H1 (cell line): ENCODE results near the gene SGMS1. TPM values are rescaled to one million over a fixed set of nuclear protein-coding genes. Genes with fewer than 3 reads are reported as not detected.

Experiments
- CTCF ChIA-PET: fragments of 300-600 bp; sonication (Branson Sonifier 250); formaldehyde crosslinking; loops from one replicate; lab custom pipeline; 2021; ENCODE audit not compliant: partially characterized antibody; lab: Charles Lee
- POLR2A ChIA-PET: fragments of 300-600 bp; sonication (Branson Sonifier 250); formaldehyde crosslinking; loops from one replicate; lab custom pipeline; 2021; ENCODE audit warnings: inconsistent platforms; ENCODE audit not compliant: partially characterized antibody; lab: Charles Lee
- DNase-seq, 2 experiments: peaks; one replicate each; pipeline versions ENCODE4 v3.0.0 to v3.0.0-alpha.2; 2010 to 2022; ENCODE audit warnings: low spot score in 2 of 2, low read depth in 1 of 2, mixed read lengths in 1 of 2
- FAIRE-seq: peaks from 2 replicates; lab custom pipeline; 2011; peaks lifted over from hg19 to GRCh38; lab: Jason Lieb, UNC
- H2AFZ ChIP-seq: 2 replicates; pipeline ENCODE4 v1.8.1; 2012; ENCODE audit warnings: low read length, inconsistent platforms
- H2AK5ac ChIP-seq: 2 replicates; pipeline ENCODE4 v1.6.1; 2013; ENCODE audit warnings: low read depth, low read length
- H2BK120ac ChIP-seq: replicated peaks from 2 replicates; pipeline ENCODE3; 2013; ENCODE audit warnings: low read depth, low read length, inconsistent platforms
- H2BK12ac ChIP-seq: 2 replicates; pipeline ENCODE4 v1.6.1; 2013; ENCODE audit warnings: low read depth, low read length
- H2BK15ac ChIP-seq: 2 replicates; pipeline ENCODE4 v1.6.1; 2013; ENCODE audit warnings: low read length
- H2BK20ac ChIP-seq: 2 replicates; pipeline ENCODE4 v1.6.1; 2013; ENCODE audit warnings: low read length
- H2BK5ac ChIP-seq: 2 replicates; pipeline ENCODE4 v1.6.1; 2013; ENCODE audit warnings: low read depth, low read length
- H3K14ac ChIP-seq: 2 replicates; pipeline ENCODE4 v1.6.1; 2013; ENCODE audit warnings: inconsistent platforms; ENCODE audit not compliant: insufficient read length
- H3K18ac ChIP-seq: 2 replicates; pipeline ENCODE4 v1.6.1; 2013; ENCODE audit warnings: low read length; ENCODE audit errors: extremely low read depth
- H3K23ac ChIP-seq: 2 replicates; pipeline ENCODE4 v1.6.1; 2013; ENCODE audit warnings: inconsistent platforms; ENCODE audit not compliant: insufficient read length
- H3K23me2 ChIP-seq: 2 replicates; pipeline ENCODE4 v1.6.1; 2013; ENCODE audit warnings: low read depth, low read length
- H3K27ac ChIP-seq: 2 replicates; pipeline ENCODE4 v1.6.1; 2011; ENCODE audit warnings: low read depth, low read length, inconsistent platforms
- H3K27me3 ChIP-seq, 4 experiments: replicated peaks in 1 of 4; 1 replicate in 1 of 4; 2 replicates in 3 of 4; pipeline versions ENCODE4 v1.6.1 to v1.8.1; 2011 to 2013; ENCODE audit warnings: low read length in 3 of 4, mild to moderate bottlenecking in 3 of 4, inconsistent platforms in 2 of 4, mixed read lengths in 2 of 4, moderate library complexity in 1 of 4; ENCODE audit not compliant: control insufficient read depth in 3 of 4, insufficient read depth in 3 of 4; ENCODE audit errors: extremely low read depth in 1 of 4
- H3K36me3 ChIP-seq, 4 experiments: 2 replicates each; pipeline versions ENCODE4 v1.6.1 to v1.8.1; 2011 to 2013; ENCODE audit warnings: mild to moderate bottlenecking in 4 of 4, low read length in 3 of 4, moderate library complexity in 2 of 4, control low read depth in 1 of 4, inconsistent platforms in 1 of 4; ENCODE audit not compliant: insufficient read depth in 4 of 4, control insufficient read depth in 2 of 4
- H3K4ac ChIP-seq: replicated peaks from 2 replicates; pipeline ENCODE3; 2013; ENCODE audit warnings: low read length, low read depth, mixed read lengths, inconsistent platforms; ENCODE audit not compliant: insufficient read length
- H3K4me1 ChIP-seq, 4 experiments: replicated peaks in 1 of 4; 1 replicate in 1 of 4; 2 replicates in 3 of 4; pipeline versions ENCODE4 v1.6.1 to v1.8.1; 2011 to 2013; ENCODE audit warnings: low read length in 3 of 4, inconsistent platforms in 2 of 4, mixed read lengths in 1 of 4; ENCODE audit not compliant: insufficient read depth in 4 of 4, control insufficient read depth in 3 of 4
- H3K4me2 ChIP-seq, 2 experiments: 2 replicates each; pipeline versions ENCODE4 v1.6.1 to v1.8.1; 2011 to 2013; ENCODE audit warnings: low read depth in 2 of 2, low read length in 2 of 2, control low read depth in 1 of 2, inconsistent platforms in 1 of 2, mild to moderate bottlenecking in 1 of 2; ENCODE audit not compliant: insufficient read depth in 1 of 2
- H3K4me3 ChIP-seq, 4 experiments: fragments of 200-600, 300-600 bp in 1 of 4; sonication (generic), shearing (Covaris generic), sonication (Bioruptor Twin) in 1 of 4; 2 replicates each; pipeline versions ENCODE4 v1.5.1 to v1.8.1; 2011 to 2016; ENCODE audit warnings: low read length in 4 of 4, low read depth in 3 of 4, control low read depth in 2 of 4, inconsistent platforms in 2 of 4, mild to moderate bottlenecking in 2 of 4, mixed read lengths in 1 of 4, moderate library complexity in 1 of 4; ENCODE audit not compliant: insufficient read depth in 2 of 4; ENCODE audit errors: extremely low read depth in 1 of 4
- H3K56ac ChIP-seq: replicated peaks from 2 replicates; pipeline ENCODE3; 2013; ENCODE audit warnings: low read depth, mild to moderate bottlenecking, mixed read lengths, low read length, inconsistent platforms; ENCODE audit not compliant: insufficient read length
- H3K79me1 ChIP-seq: 2 replicates; pipeline ENCODE4 v1.6.1; 2013; ENCODE audit warnings: low read depth, low read length, control low read depth
- H3K79me2 ChIP-seq, 2 experiments: 2 replicates each; pipeline versions ENCODE4 v1.6.1 to v1.8.1; 2012 to 2013; ENCODE audit warnings: low read length in 2 of 2, mild to moderate bottlenecking in 2 of 2, inconsistent platforms in 1 of 2; ENCODE audit not compliant: insufficient read depth in 2 of 2, control insufficient read depth in 1 of 2
- H3K9ac ChIP-seq, 4 experiments: replicated peaks in 1 of 4; 1 replicate in 1 of 4; 2 replicates in 3 of 4; pipeline versions ENCODE4 v1.6.1 to v1.8.1; 2011 to 2013; ENCODE audit warnings: low read depth in 3 of 4, low read length in 3 of 4, control low read depth in 2 of 4, mild to moderate bottlenecking in 2 of 4, moderate library complexity in 2 of 4, inconsistent platforms in 1 of 4; ENCODE audit errors: extremely low read depth in 1 of 4
- H3K9me3 ChIP-seq, 2 experiments: 2 replicates each; pipeline versions ENCODE4 v1.6.1 to v1.8.1; 2012 to 2013; ENCODE audit warnings: mild to moderate bottlenecking in 2 of 2, moderate library complexity in 2 of 2, control low read depth in 1 of 2, inconsistent platforms in 1 of 2, low read depth in 1 of 2, low read length in 1 of 2, mixed read lengths in 1 of 2; ENCODE audit not compliant: insufficient read depth in 2 of 2
- H4K20me1 ChIP-seq, 2 experiments: replicated peaks in 1 of 2; 2 replicates each; pipeline versions ENCODE3 to v1.8.1; 2011 to 2013; ENCODE audit warnings: inconsistent platforms in 2 of 2, low read length in 2 of 2, mild to moderate bottlenecking in 1 of 2; ENCODE audit not compliant: insufficient read depth in 2 of 2, control insufficient read depth in 1 of 2
- H4K5ac ChIP-seq: 2 replicates; pipeline ENCODE4 v1.6.1; 2013; ENCODE audit warnings: low read length, low read depth, mixed read lengths, inconsistent platforms; ENCODE audit not compliant: insufficient read length
- H4K8ac ChIP-seq: 2 replicates; pipeline ENCODE4 v1.8.0; 2013; ENCODE audit warnings: mild to moderate bottlenecking, moderate library complexity, low read length, inconsistent platforms; ENCODE audit not compliant: insufficient read depth; ENCODE audit errors: extremely low read depth
- H4K91ac ChIP-seq: replicated peaks from 2 replicates; pipeline ENCODE3; 2013; ENCODE audit warnings: low read length, mixed read lengths, inconsistent platforms; ENCODE audit not compliant: insufficient read length
- BCL11A ChIP-seq, 2 experiments: IDR thresholded peaks; one replicate each; pipeline ENCODE4 v1.6.1; 2011; ENCODE audit warnings: low read depth in 2 of 2, low read length in 2 of 2, mild to moderate bottlenecking in 2 of 2
- EP300 ChIP-seq, 2 experiments: IDR thresholded peaks; 1 replicate in 1 of 2; 2 replicates in 1 of 2; pipeline ENCODE4 v1.6.1; 2011 to 2012; ENCODE audit warnings: low read depth in 2 of 2, low read length in 2 of 2, mild to moderate bottlenecking in 2 of 2, borderline replicate concordance in 1 of 2, inconsistent platforms in 1 of 2, moderate library complexity in 1 of 2
- GABPA ChIP-seq: IDR thresholded peaks from 2 replicates; pipeline ENCODE4 v1.6.1; 2011; ENCODE audit warnings: mild to moderate bottlenecking, low read length, moderate library complexity, borderline replicate concordance; ENCODE audit not compliant: insufficient read depth
- JUND ChIP-seq: IDR thresholded peaks from 2 replicates; pipeline ENCODE4 v1.6.1; 2011; ENCODE audit warnings: mild to moderate bottlenecking, improper control_type of control experiment, low read length
- KDM4A ChIP-seq: IDR thresholded peaks from one replicate; pipeline ENCODE4 v1.7.1; 2012; ENCODE audit warnings: low read depth, mild to moderate bottlenecking, moderate library complexity, low read length, inconsistent platforms; ENCODE audit not compliant: severe bottlenecking
- NANOG ChIP-seq: IDR thresholded peaks from 2 replicates; pipeline ENCODE4 v1.6.1; 2011; ENCODE audit warnings: low read length, low read depth, mild to moderate bottlenecking, inconsistent platforms; ENCODE audit not compliant: insufficient read depth, poor library complexity, severe bottlenecking
- RAD21 ChIP-seq, 2 experiments: IDR thresholded peaks in 1 of 2; conservative IDR thresholded peaks in 1 of 2; 2 replicates each; pipeline ENCODE4 v1.6.1; 2011; ENCODE audit warnings: low read depth in 2 of 2, low read length in 2 of 2, improper control_type of control experiment in 1 of 2, inconsistent platforms in 1 of 2, mild to moderate bottlenecking in 1 of 2, moderate library complexity in 1 of 2
- SRF ChIP-seq: IDR thresholded peaks from 2 replicates; pipeline ENCODE4 v1.6.1; 2011; ENCODE audit warnings: mild to moderate bottlenecking, low read depth, low read length, moderate library complexity
- WGBS, 2 experiments: shearing (Covaris generic) in 1 of 2; methylation state at CpG; one replicate each; pipeline versions ENCODE4 v1.1.6 to v1.1.7; 2013 to 2015; ENCODE audit warnings: low lambda C conversion rate in 2 of 2, mixed read lengths in 2 of 2, inconsistent platforms in 1 of 2, low coverage in 1 of 2, missing lambda C conversion rate in 1 of 2; ENCODE audit not compliant: insufficient replicate concordance in 2 of 2, insufficient coverage in 1 of 2, insufficient read length in 1 of 2; ENCODE audit errors: extremely low coverage in 1 of 2, missing lambda C conversion rate in 1 of 2; 5-methylcytosine and 5-hydroxymethylcytosine counted together
- polyA plus RNA-seq, 7 experiments: library from polyadenylated mRNA; depleted of rRNA in 3 of 7; stranded (reverse) in 5 of 7; unstranded in 2 of 7; fragments of >200 nt in 5 of 7; fragments of 200-250 nt in 2 of 7; gene quantifications; 1 replicate in 5 of 7; 2 replicates in 1 of 7; 4 replicates in 1 of 7; pipeline versions ENCODE4 v1.2.1 to v1.2.3, GENCODE V29; 2011 to 2013; ENCODE audit warnings: missing spikeins in 2 of 7, mixed read lengths in 2 of 7
- total RNA-seq: library from RNA; stranded (reverse); fragmentation: NEBNext Ultra II Directional; extraction: Animal tissue kit (Norgen Biotek cat#: 25700); gene quantifications from 2 replicates; pipeline ENCODE4 v1.2.1, GENCODE V29; 2021

The SGMS1 gene
- total and polyA plus RNA-seq, 2 of the 8 experiments (the other 6 are each of a cell fraction or from before 2014, with no cell fraction given): 6.0 to 15.6 TPM

- ChIA-PET CTCF (interaction anchor here (0.6 to 5.1 kb wide), 12 partner anchors 8 to 493 kb away, joined by 3 to 30 read pairs (median 8); no protein-coding TSS in a partner anchor), POLR2A (no interaction called here)
- H2BK15ac ChIP-seq: no peak overlapping the region
- no peak overlapping the region for H3K27ac ChIP-seq
- no peak for DNase-seq
- H3K36me3 ChIP-seq: no peaks in the 10 kb centered on the region
- H2BK5ac ChIP-seq: no peak overlapping the region
- H2BK20ac ChIP-seq: no peak overlapping the region
- H2BK120ac ChIP-seq: no peak overlapping the region
- no peak overlapping the region for H4K5ac ChIP-seq
- H3K79me1 ChIP-seq: peaks cover 5% of the 10 kb centered on the region
- peak; percentile 52 for FAIRE-seq
- no peak overlapping the region for H3K9ac ChIP-seq
- peaks cover 4 to 8% (median 5%) of the 10 kb centered on the region in 4 experiments; a peak in 4 of 7 replicates for H3K4me1 ChIP-seq
- 89% methylated on average over 7 of the region's 7 CpGs; no CpG with 5 or more reads in 1 of the 2 experiments for WGBS, 2 experiments
- peaks cover 0 to 58% of the 10 kb centered on the region in 2 experiments; a peak in 2 of 4 replicates for H3K79me2 ChIP-seq
- no peak overlapping the region for H3K4me3 ChIP-seq
- no peak overlapping the region for H3K14ac ChIP-seq
- no peak overlapping the region for H4K8ac ChIP-seq
- H3K4ac ChIP-seq: no peak overlapping the region
- H3K23me2 ChIP-seq: no peaks in the 10 kb centered on the region
- no peak overlapping the region for H2AK5ac ChIP-seq
- H4K20me1 ChIP-seq: no peaks in the 10 kb centered on the region
- H3K27me3 ChIP-seq: no peaks in the 10 kb centered on the region
- H3K4me2 ChIP-seq: no peak overlapping the region
- TF ChIP-seq NANOG: no peak
- TF ChIP-seq EP300 (IDR thresholded peaks at IDR 0.05; ENCODE audit: borderline replicate concordance in 1 of 2, low read depth in 2 of 2, low read length in 2 of 2): no peak
- TF ChIP-seq BCL11A (IDR thresholded peaks at IDR 0.05; ENCODE audit: low read depth in 2 of 2, low read length in 2 of 2): no peak
- TF ChIP-seq SRF: no peak
- no peak for TF ChIP-seq GABPA
- TF ChIP-seq JUND: no peak
- no peak for TF ChIP-seq RAD21 (IDR thresholded peaks at IDR 0.05 in 1 of 2, conservative IDR thresholded peaks at IDR 0.05 in 1 of 2; ENCODE audit: low read depth in 2 of 2, low read length in 2 of 2)
- no peak for TF ChIP-seq KDM4A
- no peak overlapping the region for H4K91ac ChIP-seq
- H3K56ac ChIP-seq: no peak overlapping the region
- H3K23ac ChIP-seq: no peak overlapping the region
- H2BK12ac ChIP-seq: no peak overlapping the region
- no peaks in the 10 kb centered on the region for H3K9me3 ChIP-seq
- no peak overlapping the region for H3K18ac ChIP-seq
- H2AFZ ChIP-seq: no peak overlapping the region
Measured at GRCh38 chr10:50577681-50578350, 45.9 kb downstream of the SGMS1 start.
